ENCODE data around the gene CEP70.

DNA sequence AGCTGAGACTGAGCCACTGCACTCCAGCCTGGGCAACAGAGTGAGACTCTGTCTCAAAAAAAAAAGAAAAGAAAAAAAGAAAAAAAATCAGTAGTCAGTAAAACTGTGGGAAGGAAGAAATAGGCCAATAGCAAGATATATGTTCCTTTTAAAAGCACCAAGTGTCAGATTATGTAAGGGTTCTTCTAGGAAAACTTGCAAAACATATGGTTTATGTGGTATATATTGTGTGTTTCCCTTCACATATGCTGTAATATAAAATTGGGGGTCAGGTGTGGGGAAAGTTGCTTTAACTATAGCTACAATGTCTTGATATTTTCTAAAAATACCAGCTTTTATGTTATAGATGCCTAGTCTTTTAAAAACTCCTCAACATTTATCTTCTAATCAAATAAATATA, 95.1 kb downstream of the CEP70 start:
- TF ChIP-seq, protein P1, sequence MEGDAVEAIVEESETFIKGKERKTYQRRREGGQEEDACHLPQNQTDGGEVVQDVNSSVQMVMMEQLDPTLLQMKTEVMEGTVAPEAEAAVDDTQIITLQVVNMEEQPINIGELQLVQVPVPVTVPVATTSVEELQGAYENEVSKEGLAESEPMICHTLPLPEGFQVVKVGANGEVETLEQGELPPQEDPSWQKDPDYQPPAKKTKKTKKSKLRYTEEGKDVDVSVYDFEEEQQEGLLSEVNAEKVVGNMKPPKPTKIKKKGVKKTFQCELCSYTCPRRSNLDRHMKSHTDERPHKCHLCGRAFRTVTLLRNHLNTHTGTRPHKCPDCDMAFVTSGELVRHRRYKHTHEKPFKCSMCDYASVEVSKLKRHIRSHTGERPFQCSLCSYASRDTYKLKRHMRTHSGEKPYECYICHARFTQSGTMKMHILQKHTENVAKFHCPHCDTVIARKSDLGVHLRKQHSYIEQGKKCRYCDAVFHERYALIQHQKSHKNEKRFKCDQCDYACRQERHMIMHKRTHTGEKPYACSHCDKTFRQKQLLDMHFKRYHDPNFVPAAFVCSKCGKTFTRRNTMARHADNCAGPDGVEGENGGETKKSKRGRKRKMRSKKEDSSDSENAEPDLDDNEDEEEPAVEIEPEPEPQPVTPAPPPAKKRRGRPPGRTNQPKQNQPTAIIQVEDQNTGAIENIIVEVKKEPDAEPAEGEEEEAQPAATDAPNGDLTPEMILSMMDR (IDR thresholded peaks at IDR 0.05), result no peak
- TF ChIP-seq SIN3A (IDR thresholded peaks at IDR 0.05; ENCODE audit: borderline replicate concordance, insufficient read depth, low read depth, low read length) (no peak), POLR2AphosphoS5 (IDR thresholded peaks at IDR 0.05; ENCODE audit: low read depth, low read length) (no peak)
- TF ChIP-seq, protein P2, sequence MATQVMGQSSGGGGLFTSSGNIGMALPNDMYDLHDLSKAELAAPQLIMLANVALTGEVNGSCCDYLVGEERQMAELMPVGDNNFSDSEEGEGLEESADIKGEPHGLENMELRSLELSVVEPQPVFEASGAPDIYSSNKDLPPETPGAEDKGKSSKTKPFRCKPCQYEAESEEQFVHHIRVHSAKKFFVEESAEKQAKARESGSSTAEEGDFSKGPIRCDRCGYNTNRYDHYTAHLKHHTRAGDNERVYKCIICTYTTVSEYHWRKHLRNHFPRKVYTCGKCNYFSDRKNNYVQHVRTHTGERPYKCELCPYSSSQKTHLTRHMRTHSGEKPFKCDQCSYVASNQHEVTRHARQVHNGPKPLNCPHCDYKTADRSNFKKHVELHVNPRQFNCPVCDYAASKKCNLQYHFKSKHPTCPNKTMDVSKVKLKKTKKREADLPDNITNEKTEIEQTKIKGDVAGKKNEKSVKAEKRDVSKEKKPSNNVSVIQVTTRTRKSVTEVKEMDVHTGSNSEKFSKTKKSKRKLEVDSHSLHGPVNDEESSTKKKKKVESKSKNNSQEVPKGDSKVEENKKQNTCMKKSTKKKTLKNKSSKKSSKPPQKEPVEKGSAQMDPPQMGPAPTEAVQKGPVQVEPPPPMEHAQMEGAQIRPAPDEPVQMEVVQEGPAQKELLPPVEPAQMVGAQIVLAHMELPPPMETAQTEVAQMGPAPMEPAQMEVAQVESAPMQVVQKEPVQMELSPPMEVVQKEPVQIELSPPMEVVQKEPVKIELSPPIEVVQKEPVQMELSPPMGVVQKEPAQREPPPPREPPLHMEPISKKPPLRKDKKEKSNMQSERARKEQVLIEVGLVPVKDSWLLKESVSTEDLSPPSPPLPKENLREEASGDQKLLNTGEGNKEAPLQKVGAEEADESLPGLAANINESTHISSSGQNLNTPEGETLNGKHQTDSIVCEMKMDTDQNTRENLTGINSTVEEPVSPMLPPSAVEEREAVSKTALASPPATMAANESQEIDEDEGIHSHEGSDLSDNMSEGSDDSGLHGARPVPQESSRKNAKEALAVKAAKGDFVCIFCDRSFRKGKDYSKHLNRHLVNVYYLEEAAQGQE (IDR thresholded peaks at IDR 0.05; ENCODE audit: insufficient read depth in 1 of 2, low read depth in 2 of 2, low read length in 1 of 2), result no peak
